ENCODE data around the gene WDR86.

Gene WDR86

GRCh38 chr7:151454932-151455530, 45.2 kb upstream of the WDR86 start:
- TF ChIP-seq FOXK2 (IDR thresholded peaks at IDR 0.05) (no peak), SUZ12 (IDR thresholded peaks at IDR 0.05) (no peak)
- ChIA-PET POLR2A (no interaction called here), CTCF (no interaction called here)
- DNase-seq (ENCODE audit: extremely low spot score): no peak

- TF ChIP-seq FOXK2 (IDR thresholded peaks at IDR 0.05) (no peak), ZNF384 (IDR thresholded peaks at IDR 0.05) (no peak), FOXA1 (IDR thresholded peaks at IDR 0.05) (no peak), FOXM1 (IDR thresholded peaks at IDR 0.05; ENCODE audit: borderline replicate concordance) (no peak), HDGF (IDR thresholded peaks at IDR 0.05; ENCODE audit: borderline replicate concordance) (no peak), PKNOX1 (IDR thresholded peaks at IDR 0.05) (no peak), ARNT (IDR thresholded peaks at IDR 0.05) (no peak), TARDBP (IDR thresholded peaks at IDR 0.05) (no peak), L3MBTL2 (conservative IDR thresholded peaks at IDR 0.05) (no peak), SP1 (IDR thresholded peaks at IDR 0.05) (no peak), LEF1 (IDR thresholded peaks at IDR 0.05; ENCODE audit: borderline replicate concordance) (no peak), BHLHE40 (IDR thresholded peaks at IDR 0.05; ENCODE audit: borderline replicate concordance) (no peak)
- no peak for DNase-seq (ENCODE audit: extremely low spot score)
- POLR2A ChIA-PET: no interaction called here
- CTCF ChIA-PET: no interaction called here
Observed at GRCh38 chr7:151454305-151454704, 44.5 kb upstream of the WDR86 start.

- CTCF ChIA-PET: interaction anchor here (0.8 kb wide), 1 partner anchor 30 kb away, joined by 3 read pairs; no protein-coding TSS in a partner anchor
- POLR2A ChIA-PET: no interaction called here
- TF ChIP-seq HDGF (IDR thresholded peaks at IDR 0.05; ENCODE audit: borderline replicate concordance) (no peak), FOXM1 (IDR thresholded peaks at IDR 0.05; ENCODE audit: borderline replicate concordance) (no peak), ELF4 (IDR thresholded peaks at IDR 0.05) (no peak), TARDBP (IDR thresholded peaks at IDR 0.05) (no peak), LEF1 (IDR thresholded peaks at IDR 0.05; ENCODE audit: borderline replicate concordance) (no peak), BHLHE40 (IDR thresholded peaks at IDR 0.05; ENCODE audit: borderline replicate concordance) (no peak), ZNF384 (IDR thresholded peaks at IDR 0.05) (no peak), NFRKB (IDR thresholded peaks at IDR 0.05) (no peak), PKNOX1 (IDR thresholded peaks at IDR 0.05) (no peak), CTBP1 (IDR thresholded peaks at IDR 0.05; ENCODE audit: borderline replicate concordance) (no peak), SUZ12 (IDR thresholded peaks at IDR 0.05) (no peak), FOXK2 (IDR thresholded peaks at IDR 0.05) (no peak), L3MBTL2 (conservative IDR thresholded peaks at IDR 0.05) (no peak), ARNT (IDR thresholded peaks at IDR 0.05) (no peak), FOXA1 (IDR thresholded peaks at IDR 0.05) (no peak), SP1 (IDR thresholded peaks at IDR 0.05) (no peak)
- no peak for DNase-seq (ENCODE audit: extremely low spot score)
Observed at GRCh38 chr7:151453326-151453791, 43.5 kb upstream of the WDR86 start.

GRCh38 chr7:151452680-151453325, 43.0 kb upstream of the WDR86 start:
- TF ChIP-seq ARNT (IDR thresholded peaks at IDR 0.05): no peak
- TF ChIP-seq FOXA1 (IDR thresholded peaks at IDR 0.05): no peak
- no peak for TF ChIP-seq NFRKB (IDR thresholded peaks at IDR 0.05)
- TF ChIP-seq LEF1 (IDR thresholded peaks at IDR 0.05; ENCODE audit: borderline replicate concordance): no peak
- TF ChIP-seq FOXM1 (IDR thresholded peaks at IDR 0.05; ENCODE audit: borderline replicate concordance): no peak
- no peak for TF ChIP-seq L3MBTL2 (conservative IDR thresholded peaks at IDR 0.05)
- no peak for TF ChIP-seq TARDBP (IDR thresholded peaks at IDR 0.05)
- no peak for TF ChIP-seq CTBP1 (IDR thresholded peaks at IDR 0.05; ENCODE audit: borderline replicate concordance)
- TF ChIP-seq ELF4 (IDR thresholded peaks at IDR 0.05): no peak
- no peak for TF ChIP-seq SP1 (IDR thresholded peaks at IDR 0.05)
- TF ChIP-seq BHLHE40 (IDR thresholded peaks at IDR 0.05; ENCODE audit: borderline replicate concordance): no peak
- no peak for TF ChIP-seq SUZ12 (IDR thresholded peaks at IDR 0.05)
- TF ChIP-seq ZNF384 (IDR thresholded peaks at IDR 0.05): no peak
- no peak for TF ChIP-seq HDGF (IDR thresholded peaks at IDR 0.05; ENCODE audit: borderline replicate concordance)
- TF ChIP-seq PKNOX1 (IDR thresholded peaks at IDR 0.05): no peak
- TF ChIP-seq FOXK2 (IDR thresholded peaks at IDR 0.05): no peak
- CTCF ChIA-PET: interaction anchor here (1.0 kb wide), 1 partner anchor 26 kb away, joined by 5 read pairs; no protein-coding TSS in a partner anchor
- POLR2A ChIA-PET: no interaction called here
- DNase-seq (ENCODE audit: extremely low spot score): no peak

- ChIA-PET CTCF (interaction anchor here (1.0 kb wide), 2 partner anchors 25 to 83 kb away, joined by 3 to 5 read pairs; no protein-coding TSS in a partner anchor), POLR2A (no interaction called here)
- TF ChIP-seq NFRKB (IDR thresholded peaks at IDR 0.05) (no peak), HDGF (IDR thresholded peaks at IDR 0.05; ENCODE audit: borderline replicate concordance) (no peak), ZNF384 (IDR thresholded peaks at IDR 0.05) (no peak), ARNT (IDR thresholded peaks at IDR 0.05) (no peak), BHLHE40 (IDR thresholded peaks at IDR 0.05; ENCODE audit: borderline replicate concordance) (no peak), ELF4 (IDR thresholded peaks at IDR 0.05) (no peak), FOXM1 (IDR thresholded peaks at IDR 0.05; ENCODE audit: borderline replicate concordance) (no peak), L3MBTL2 (conservative IDR thresholded peaks at IDR 0.05) (no peak), SUZ12 (IDR thresholded peaks at IDR 0.05) (no peak)
- no peak for DNase-seq (ENCODE audit: extremely low spot score)
Observed at GRCh38 chr7:151451626-151452571, 42.1 kb upstream of the WDR86 start.

Measured in HEK293T (cell line).